Measurements from ENCODE around the gene EXOC2.

- no peak for TF ChIP-seq GABPA (IDR thresholded peaks at IDR 0.05; ENCODE audit: low read depth)
- TF ChIP-seq HDAC2 (IDR thresholded peaks at IDR 0.05): no peak
- TF ChIP-seq REST (IDR thresholded peaks at IDR 0.05; ENCODE audit: low read depth, low read length): no peak
- TF ChIP-seq EP300 (IDR thresholded peaks at IDR 0.05; ENCODE audit: borderline replicate concordance in 1 of 2, control insufficient read depth in 1 of 2, low read depth in 2 of 2, low read length in 2 of 2): no peak
- TF ChIP-seq RFX5 (IDR thresholded peaks at IDR 0.05; ENCODE audit: low read depth, low read length): no peak
- no peak for TF ChIP-seq SUZ12 (IDR thresholded peaks at IDR 0.05; ENCODE audit: unreplicated experiment)
- no peak for TF ChIP-seq NR2C2 (IDR thresholded peaks at IDR 0.05; ENCODE audit: borderline replicate concordance, control insufficient read depth, insufficient read length, low read depth)
- TF ChIP-seq, protein P1, sequence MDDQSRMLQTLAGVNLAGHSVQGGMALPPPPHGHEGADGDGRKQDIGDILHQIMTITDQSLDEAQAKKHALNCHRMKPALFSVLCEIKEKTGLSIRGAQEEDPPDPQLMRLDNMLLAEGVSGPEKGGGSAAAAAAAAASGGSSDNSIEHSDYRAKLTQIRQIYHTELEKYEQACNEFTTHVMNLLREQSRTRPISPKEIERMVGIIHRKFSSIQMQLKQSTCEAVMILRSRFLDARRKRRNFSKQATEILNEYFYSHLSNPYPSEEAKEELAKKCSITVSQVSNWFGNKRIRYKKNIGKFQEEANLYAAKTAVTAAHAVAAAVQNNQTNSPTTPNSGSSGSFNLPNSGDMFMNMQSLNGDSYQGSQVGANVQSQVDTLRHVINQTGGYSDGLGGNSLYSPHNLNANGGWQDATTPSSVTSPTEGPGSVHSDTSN (IDR thresholded peaks at IDR 0.05; ENCODE audit: insufficient replicate concordance, low read depth, low read length): no peak
- TF ChIP-seq ESRRA (IDR thresholded peaks at IDR 0.05; ENCODE audit: low read length): no peak
- TF ChIP-seq CTCF (IDR thresholded peaks at IDR 0.05 in 2 of 3, conservative IDR thresholded peaks at IDR 0.05 in 1 of 3; ENCODE audit: control insufficient read depth in 2 of 3, extremely low read depth in 1 of 3, insufficient read depth in 1 of 3, low read depth in 3 of 3, low read length in 3 of 3): no peak
Measured at GRCh38 chr6:620166-620565, 72.8 kb downstream of the EXOC2 start.
